Loucy (cell line): ENCODE measurements around the gene TPP2.

Experiments
- CTCF ChIP-seq: fragments of 200-600 bp; sonication (generic); conservative IDR thresholded peaks from 2 replicates; pipeline ENCODE4 v1.5.1; 2014; ENCODE audit warnings: mild to moderate bottlenecking, antibody characterized with exemption, low read length
- EZH2phosphoT487 ChIP-seq: fragments of 200-600 bp; IDR thresholded peaks from 2 replicates; pipeline ENCODE4 v1.6.1; 2018; ENCODE audit warnings: antibody characterized with exemption, mild to moderate bottlenecking, moderate library complexity, borderline replicate concordance

- no peak for TF ChIP-seq CTCF
- TF ChIP-seq EZH2phosphoT487 = no peak
Observed at GRCh38 chr13:102658660-102659059, 61.9 kb downstream of the TPP2 start.
